Activated CD4-positive, CD25-positive, alpha-beta regulatory T cell treated with anti-CD3 and anti-CD28 coated beads, Interleukin-2, amount 50 U/mL, for 16 hours (primary cell): ENCODE data around the gene PTGES3.

Source experiments
- DNase-seq: peaks from one replicate; pipeline ENCODE4 v3.0.0-alpha.2; 2020; ENCODE audit warnings: low read depth, low spot score

PTGES3 gene

GRCh38 chr12:56629459-56630179 lies 58.5 kb downstream of the PTGES3 start:
- no peak for DNase-seq

- DNase-seq: no peak
These were observed 59.2 kb downstream of the PTGES3 start for GRCh38 chr12:56628671-56629458.

GRCh38 chr12:56626701-56627100 lies 61.4 kb downstream of the PTGES3 start:
- DNase-seq: no peak

- DNase-seq: no peak
These were observed 65.5 kb downstream of the PTGES3 start for GRCh38 chr12:56622535-56622934.

GRCh38 chr12:56616925-56617324 lies 71.2 kb downstream of the PTGES3 start:
- no peak for DNase-seq

- DNase-seq: no peak
These were observed 71.8 kb downstream of the PTGES3 start for GRCh38 chr12:56616244-56616643.

- no peak for DNase-seq
These were observed 73.5 kb downstream of the PTGES3 start for GRCh38 chr12:56614627-56615026.
